Measurements from ENCODE around the gene DST.

DST gene

DNA sequence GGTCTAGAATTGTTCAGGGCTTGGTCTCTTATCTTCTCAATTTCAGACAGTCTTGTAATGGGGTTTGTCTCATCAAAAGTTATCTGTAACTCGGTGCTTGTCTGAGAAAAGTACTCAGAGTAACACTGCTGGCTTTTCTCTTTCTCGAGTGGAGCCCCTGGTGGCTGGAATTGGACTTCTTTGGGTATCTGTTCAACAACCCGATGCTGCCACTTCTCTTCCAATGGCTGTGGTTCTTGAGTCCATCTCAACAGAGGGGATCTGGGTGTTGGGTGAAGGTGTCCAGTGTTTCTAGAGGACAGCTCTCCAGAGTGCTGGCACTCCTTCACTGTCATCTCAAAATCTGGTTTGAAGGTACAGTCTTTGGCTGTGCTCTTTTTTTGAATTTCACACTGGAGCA, 24.6 kb downstream of the DST start:
- FAIRE-seq: no peak

DNA sequence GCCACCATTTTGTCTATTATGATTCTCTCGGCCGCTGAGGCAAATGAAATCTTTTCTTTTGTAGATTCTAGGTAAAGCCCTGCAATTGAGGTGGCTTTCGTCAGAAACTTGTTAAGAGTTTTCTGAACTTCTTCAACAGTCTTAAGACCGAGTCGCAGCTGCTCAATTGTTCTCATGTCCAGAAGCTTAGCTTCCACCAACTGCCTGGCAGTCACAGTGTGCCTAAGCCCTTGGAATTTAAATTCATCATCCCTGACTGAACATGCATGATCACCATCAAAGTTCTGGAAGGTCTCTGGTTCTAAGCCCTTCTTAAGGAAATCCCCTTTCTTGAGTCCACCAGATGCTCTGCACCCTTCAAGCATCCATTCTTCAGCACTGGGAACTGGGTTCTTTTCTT, 25.7 kb downstream of the DST start:
- no peak for FAIRE-seq

GRCh38 chr6:56613247-56613851, 29.3 kb downstream of the DST start:
- FAIRE-seq: no peak

DNA sequence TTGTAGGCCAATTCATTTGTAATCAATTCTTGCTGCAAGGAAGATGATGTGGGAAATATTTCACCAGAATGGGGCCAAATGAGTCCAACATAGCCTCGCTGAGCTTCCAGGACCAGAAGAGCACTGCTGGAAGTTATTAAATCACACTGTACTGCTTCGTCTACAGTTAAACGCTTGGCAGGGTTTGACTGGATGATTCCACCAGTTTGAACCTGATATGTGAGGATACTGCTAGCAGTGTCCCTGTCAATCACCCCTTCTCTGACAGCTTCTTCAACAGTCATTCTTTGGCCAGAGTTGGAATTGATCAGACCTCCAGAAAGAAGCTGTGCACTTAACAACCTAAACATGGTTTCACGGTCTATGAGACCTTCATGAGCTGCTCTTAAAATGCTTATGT, 34.4 kb downstream of the DST start:
- FAIRE-seq: no peak

DNA sequence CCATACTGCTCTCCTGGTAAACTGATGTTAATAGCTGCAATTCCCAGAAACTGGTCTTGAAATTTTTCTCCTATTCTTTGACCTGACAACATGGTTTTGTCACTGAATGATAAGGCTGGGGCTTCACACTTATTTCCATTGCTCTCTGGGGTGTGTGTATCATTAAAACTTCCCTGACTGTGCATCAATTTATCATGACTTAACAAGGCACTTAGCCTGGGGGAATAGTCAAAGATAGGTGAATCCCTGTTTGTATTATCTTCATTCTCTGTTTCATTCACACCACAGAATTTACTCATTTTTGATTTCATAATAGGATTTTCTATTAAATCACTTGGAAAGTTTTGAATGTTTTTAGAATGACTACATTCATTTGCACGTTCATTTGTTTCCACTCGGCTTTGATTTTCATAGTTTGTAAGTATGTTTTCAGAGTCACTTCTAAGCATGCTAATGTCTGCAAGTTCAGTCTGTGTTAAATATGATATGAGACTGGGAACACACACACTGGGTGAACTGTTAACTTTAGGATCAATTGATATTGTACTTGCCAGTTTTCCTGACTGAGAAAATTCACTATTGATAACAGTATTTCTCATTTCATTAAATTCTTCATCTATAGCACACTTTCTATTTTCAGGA, 35.5 kb downstream of the DST start:
- no peak for FAIRE-seq

- FAIRE-seq: no peak
Observed at GRCh38 chr6:56605435-56605834, 37.3 kb downstream of the DST start.

DNA sequence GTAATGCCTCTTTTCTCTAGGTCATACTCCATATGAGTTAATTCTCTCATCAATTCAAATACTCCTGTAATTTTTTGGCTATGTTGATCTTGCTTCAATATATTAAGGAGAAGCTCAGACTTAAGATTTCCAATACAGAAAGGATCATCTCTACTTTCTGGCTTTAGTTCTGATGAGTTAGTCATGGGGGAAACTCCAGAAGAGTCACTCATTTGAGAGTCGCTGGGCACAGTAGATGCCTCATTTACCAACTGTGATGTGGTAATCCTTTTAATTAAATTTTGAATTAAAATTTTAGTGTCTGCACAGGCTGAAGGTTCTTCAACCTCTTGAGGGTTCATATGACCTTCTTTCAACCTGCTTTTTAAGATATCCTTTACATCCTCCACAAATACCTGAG, 38.5 kb downstream of the DST start:
- FAIRE-seq: no peak

- no peak for FAIRE-seq
Observed at GRCh38 chr6:56601390-56601789, 41.3 kb downstream of the DST start.

GRCh38 chr6:56595490-56596122, 47.1 kb downstream of the DST start:
- no peak for FAIRE-seq

DNA sequence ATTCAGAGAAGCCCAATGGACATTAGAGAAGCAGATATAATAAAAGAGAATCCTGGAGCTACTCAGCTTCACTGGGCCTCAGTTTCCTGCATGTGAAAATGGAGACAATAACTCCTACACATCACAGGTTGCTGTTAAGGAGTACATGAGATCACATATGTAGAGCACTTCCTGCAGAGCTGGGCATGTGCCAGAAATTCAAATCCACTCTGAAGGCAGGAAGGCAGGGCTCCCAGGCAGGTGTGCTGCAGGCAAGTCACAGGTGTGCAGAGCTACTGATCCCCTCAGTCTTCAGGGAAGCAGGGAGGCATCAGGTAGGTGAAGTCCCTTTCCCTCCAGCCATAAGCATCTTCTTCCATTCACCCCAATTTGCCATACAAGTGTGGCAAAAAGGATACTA, 48.0 kb downstream of the DST start:
- FAIRE-seq: no peak

- FAIRE-seq: no peak
Observed at GRCh38 chr6:56593801-56594318, 48.8 kb downstream of the DST start.

DNA sequence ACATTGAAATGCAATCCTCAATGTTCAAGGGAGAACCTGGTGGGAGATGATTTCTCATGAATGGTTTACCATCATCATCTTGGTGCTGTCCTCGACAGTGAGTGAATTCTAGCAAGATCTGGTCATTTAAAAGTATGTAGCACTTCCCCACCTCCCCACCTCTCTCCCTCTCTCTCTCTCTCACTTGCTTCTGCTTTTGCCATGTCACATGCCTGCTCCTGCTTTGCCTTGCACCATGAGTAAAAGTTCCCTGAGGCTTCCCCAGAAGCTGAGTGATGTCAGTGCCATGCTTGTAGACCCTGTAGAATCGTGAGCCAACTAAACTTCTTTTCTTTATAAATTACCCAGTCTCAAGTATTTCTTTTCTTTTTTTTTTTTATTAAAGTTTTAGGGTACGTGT, 60.5 kb downstream of the DST start:
- FAIRE-seq: no peak

DNA sequence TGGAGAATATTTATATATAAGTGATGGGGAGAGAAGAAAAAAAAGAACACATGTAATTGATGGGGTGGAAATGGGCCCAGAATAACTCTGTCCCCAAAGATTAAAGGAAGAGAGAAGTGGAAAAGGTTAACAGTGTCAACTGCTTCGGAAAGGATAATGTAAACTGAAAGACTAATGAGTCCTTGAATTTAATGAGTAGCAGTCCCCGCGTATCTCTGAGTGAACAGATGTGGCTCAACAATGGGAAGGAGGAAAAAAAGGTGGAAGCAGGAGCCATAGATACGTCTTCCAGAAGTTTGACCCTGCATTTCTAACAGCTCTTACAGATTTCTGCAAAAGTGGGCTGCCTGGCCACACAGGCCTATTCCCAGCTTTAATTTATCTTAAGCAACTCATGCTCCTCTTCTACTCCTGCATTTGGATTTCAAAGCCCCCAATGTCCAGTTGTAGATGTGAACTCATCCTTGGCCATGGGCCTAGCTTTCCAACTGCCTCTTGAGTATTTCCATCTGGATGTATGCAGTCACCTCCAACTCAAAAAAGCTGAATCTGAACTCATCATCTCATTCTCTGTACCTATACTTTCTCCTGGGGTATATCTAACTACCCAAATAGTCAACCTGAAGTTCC, 61.3 kb downstream of the DST start:
- FAIRE-seq: no peak

GRCh38 chr6:56580271-56580670, 62.4 kb downstream of the DST start:
- FAIRE-seq: no peak

DNA sequence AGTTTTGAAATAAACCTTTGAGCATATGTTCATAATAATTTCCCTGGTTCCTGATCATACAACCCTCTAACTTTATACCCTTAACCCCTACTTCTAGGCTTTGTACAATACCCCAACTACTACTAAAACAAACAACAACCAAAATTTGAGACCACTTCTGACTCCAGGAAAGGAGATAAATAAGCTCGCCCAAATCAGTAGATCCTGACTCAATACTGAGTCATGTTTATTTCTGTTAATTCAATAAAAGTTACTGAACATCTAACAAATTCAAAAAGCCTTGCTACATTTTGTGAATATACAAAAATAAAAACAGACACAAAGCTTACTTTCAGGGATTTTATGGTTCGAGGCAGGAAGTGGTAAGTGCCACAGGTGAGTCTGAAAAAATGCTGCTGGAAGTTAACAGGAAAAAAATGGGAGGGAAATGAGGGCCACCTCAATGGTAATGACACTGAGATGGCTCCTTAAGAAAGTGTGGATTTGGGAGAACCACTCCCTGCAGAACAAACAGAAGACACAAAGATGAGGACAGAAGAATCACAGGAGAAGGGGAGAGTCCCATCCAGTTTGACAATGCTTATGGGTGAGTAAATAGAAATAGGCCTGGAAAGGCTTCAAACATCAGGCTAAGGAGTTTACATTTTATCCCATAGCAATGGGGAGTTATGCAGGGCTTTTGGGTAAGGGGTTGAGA, 63.4 kb downstream of the DST start:
- FAIRE-seq: no peak

GRCh38 chr6:56575736-56576135, 67.0 kb downstream of the DST start:
- no peak for FAIRE-seq

- no peak for FAIRE-seq
Observed at GRCh38 chr6:56574292-56574691, 68.4 kb downstream of the DST start.

GRCh38 chr6:56573624-56574023, 69.1 kb downstream of the DST start:
- FAIRE-seq: no peak

GRCh38 chr6:56572788-56573471, 69.8 kb downstream of the DST start:
- no peak for FAIRE-seq

DNA sequence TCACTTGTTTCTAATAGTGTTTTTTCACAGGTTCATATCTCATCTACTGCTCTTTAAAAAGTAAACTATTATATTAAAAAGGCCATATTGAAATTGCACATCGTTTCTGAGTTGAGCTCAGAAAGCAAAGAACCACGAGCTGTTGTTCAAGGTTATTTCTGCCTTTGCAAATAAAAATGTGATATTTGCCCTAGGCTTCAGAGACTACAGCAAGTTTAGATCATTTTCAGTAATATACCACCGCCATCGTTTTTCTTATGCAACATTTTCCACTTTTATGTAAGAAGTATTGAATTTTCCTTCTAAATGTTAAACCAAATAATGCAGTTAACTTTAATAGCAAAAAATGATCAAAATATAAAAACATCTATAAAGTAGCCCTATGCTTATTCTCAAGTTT, 71.1 kb downstream of the DST start:
- FAIRE-seq: no peak

DNA sequence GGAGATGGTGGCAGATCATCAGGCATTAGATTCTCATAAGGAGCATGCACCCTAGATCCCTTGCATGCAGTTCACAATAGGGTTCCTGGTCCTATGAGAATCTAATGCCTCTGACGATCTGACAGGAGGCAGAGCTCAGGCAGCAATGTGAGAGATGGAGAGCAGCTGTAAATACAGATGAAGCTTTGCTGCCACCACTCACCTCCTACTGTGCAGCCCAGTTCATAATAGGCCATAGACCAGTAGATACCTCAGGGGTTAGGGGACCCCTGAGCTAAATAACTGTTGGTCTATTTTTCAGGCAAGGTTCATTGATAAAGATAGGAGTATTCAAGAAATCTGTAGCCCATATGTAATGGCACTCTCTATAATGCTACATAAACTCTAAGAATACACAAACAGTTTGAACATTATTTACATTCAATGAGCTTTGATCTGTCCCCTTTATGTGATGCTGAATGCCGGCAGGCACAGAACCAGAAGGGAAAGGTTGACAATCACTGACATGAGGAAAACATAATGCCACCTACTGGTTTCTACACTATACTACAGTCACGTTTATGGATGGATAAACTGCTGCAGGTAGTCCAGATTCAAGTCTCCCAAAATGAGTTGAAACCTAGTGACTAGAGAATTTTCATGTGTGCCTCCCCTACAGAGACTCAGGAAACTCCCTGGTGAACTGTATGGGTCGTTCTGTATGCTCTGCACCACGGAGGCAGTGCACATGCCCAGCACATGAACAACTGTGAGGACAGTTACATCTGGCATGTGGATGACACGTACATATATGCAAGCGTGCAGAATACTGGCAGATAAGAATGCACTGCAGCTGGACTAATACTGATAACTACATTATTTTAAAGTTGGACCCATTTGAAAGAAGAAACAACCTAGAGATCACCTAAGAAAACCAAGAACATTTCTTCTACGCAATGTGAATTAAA, 72.0 kb downstream of the DST start:
- no peak for FAIRE-seq

GRCh38 chr6:56567501-56567900, 75.2 kb downstream of the DST start:
- FAIRE-seq: no peak
